ENCODE data around the gene INSYN2B.
"Not testable (repeated sequence)": the region's sequence is repeated elsewhere in the genome, so short reads cannot be mapped to it uniquely, and the experiment has no call there.

Gene INSYN2B

GRCh38 chr5:169954786-169955185, 25.5 kb downstream of the INSYN2B start:
- POLR2A ChIA-PET: no interaction called here
- no peak for DNase-seq (ENCODE audit: extremely low spot score)
- CTCF ChIA-PET: no interaction called here
- TF ChIP-seq HDGF (IDR thresholded peaks at IDR 0.05; ENCODE audit: borderline replicate concordance) (no peak), TARDBP (IDR thresholded peaks at IDR 0.05) (no peak), BHLHE40 (IDR thresholded peaks at IDR 0.05; ENCODE audit: borderline replicate concordance) (no peak), SP1 (IDR thresholded peaks at IDR 0.05) (no peak), FOXK2 (IDR thresholded peaks at IDR 0.05) (no peak), L3MBTL2 (conservative IDR thresholded peaks at IDR 0.05) (no peak), LEF1 (IDR thresholded peaks at IDR 0.05; ENCODE audit: borderline replicate concordance) (no peak), ZNF384 (IDR thresholded peaks at IDR 0.05) (no peak), ELF4 (IDR thresholded peaks at IDR 0.05) (no peak), SUZ12 (IDR thresholded peaks at IDR 0.05) (no peak), FOXA1 (IDR thresholded peaks at IDR 0.05) (no peak), CTBP1 (IDR thresholded peaks at IDR 0.05; ENCODE audit: borderline replicate concordance) (no peak), FOXM1 (IDR thresholded peaks at IDR 0.05; ENCODE audit: borderline replicate concordance) (no peak), ARNT (IDR thresholded peaks at IDR 0.05) (no peak), NFRKB (IDR thresholded peaks at IDR 0.05) (no peak), PKNOX1 (IDR thresholded peaks at IDR 0.05) (no peak)

- CTCF ChIA-PET; DNase-seq (ENCODE audit: extremely low spot score); POLR2A ChIA-PET: not testable (repeated sequence)
These were observed 27.1 kb downstream of the INSYN2B start for GRCh38 chr5:169953196-169953595.

- DNase-seq (ENCODE audit: extremely low spot score): no peak
- ChIA-PET CTCF (no interaction called here), POLR2A (no interaction called here)
- TF ChIP-seq L3MBTL2 (conservative IDR thresholded peaks at IDR 0.05) (no peak), SP1 (IDR thresholded peaks at IDR 0.05) (no peak), FOXK2 (IDR thresholded peaks at IDR 0.05) (no peak), LEF1 (IDR thresholded peaks at IDR 0.05; ENCODE audit: borderline replicate concordance) (no peak), FOXA1 (IDR thresholded peaks at IDR 0.05) (no peak), TARDBP (IDR thresholded peaks at IDR 0.05) (no peak), PKNOX1 (IDR thresholded peaks at IDR 0.05) (no peak), ELF4 (IDR thresholded peaks at IDR 0.05) (no peak), ARNT (IDR thresholded peaks at IDR 0.05) (no peak), SUZ12 (IDR thresholded peaks at IDR 0.05) (no peak), FOXM1 (IDR thresholded peaks at IDR 0.05; ENCODE audit: borderline replicate concordance) (no peak), NFRKB (IDR thresholded peaks at IDR 0.05) (no peak), HDGF (IDR thresholded peaks at IDR 0.05; ENCODE audit: borderline replicate concordance) (no peak)
These were observed 30.0 kb downstream of the INSYN2B start for GRCh38 chr5:169950333-169950732.

- DNase-seq (ENCODE audit: extremely low spot score): no peak
- ChIA-PET POLR2A (no interaction called here), CTCF (no interaction called here)
- no peak for TF ChIP-seq CTBP1 (IDR thresholded peaks at IDR 0.05; ENCODE audit: borderline replicate concordance)
- TF ChIP-seq LEF1 (IDR thresholded peaks at IDR 0.05; ENCODE audit: borderline replicate concordance): no peak
- no peak for TF ChIP-seq HDGF (IDR thresholded peaks at IDR 0.05; ENCODE audit: borderline replicate concordance)
- TF ChIP-seq TARDBP (IDR thresholded peaks at IDR 0.05): no peak
- no peak for TF ChIP-seq L3MBTL2 (conservative IDR thresholded peaks at IDR 0.05)
- no peak for TF ChIP-seq ELF4 (IDR thresholded peaks at IDR 0.05)
- TF ChIP-seq ARNT (IDR thresholded peaks at IDR 0.05): no peak
- TF ChIP-seq FOXA1 (IDR thresholded peaks at IDR 0.05): no peak
- TF ChIP-seq FOXK2 (IDR thresholded peaks at IDR 0.05): no peak
- TF ChIP-seq ZNF384 (IDR thresholded peaks at IDR 0.05): no peak
- no peak for TF ChIP-seq SUZ12 (IDR thresholded peaks at IDR 0.05)
- no peak for TF ChIP-seq NFRKB (IDR thresholded peaks at IDR 0.05)
- TF ChIP-seq SP1 (IDR thresholded peaks at IDR 0.05): no peak
- no peak for TF ChIP-seq PKNOX1 (IDR thresholded peaks at IDR 0.05)
- TF ChIP-seq FOXM1 (IDR thresholded peaks at IDR 0.05; ENCODE audit: borderline replicate concordance): no peak
- TF ChIP-seq BHLHE40 (IDR thresholded peaks at IDR 0.05; ENCODE audit: borderline replicate concordance): no peak
These were observed 33.5 kb downstream of the INSYN2B start for GRCh38 chr5:169946743-169947295.

GRCh38 chr5:169945831-169946261, 34.4 kb downstream of the INSYN2B start:
- POLR2A ChIA-PET: no interaction called here
- CTCF ChIA-PET: no interaction called here
- no peak for DNase-seq (ENCODE audit: extremely low spot score)
- TF ChIP-seq FOXA1 (IDR thresholded peaks at IDR 0.05) (no peak), TARDBP (IDR thresholded peaks at IDR 0.05) (no peak), LEF1 (IDR thresholded peaks at IDR 0.05; ENCODE audit: borderline replicate concordance) (no peak), ELF4 (IDR thresholded peaks at IDR 0.05) (no peak), BHLHE40 (IDR thresholded peaks at IDR 0.05; ENCODE audit: borderline replicate concordance) (no peak), SUZ12 (IDR thresholded peaks at IDR 0.05) (no peak)

- ChIA-PET POLR2A (no interaction called here), CTCF (no interaction called here)
- TF ChIP-seq FOXM1 (IDR thresholded peaks at IDR 0.05; ENCODE audit: borderline replicate concordance): no peak
- TF ChIP-seq FOXK2 (IDR thresholded peaks at IDR 0.05): no peak
- TF ChIP-seq ARNT (IDR thresholded peaks at IDR 0.05): no peak
- TF ChIP-seq LEF1 (IDR thresholded peaks at IDR 0.05; ENCODE audit: borderline replicate concordance): no peak
- TF ChIP-seq ELF4 (IDR thresholded peaks at IDR 0.05): no peak
- no peak for DNase-seq (ENCODE audit: extremely low spot score)
These were observed 35.2 kb downstream of the INSYN2B start for GRCh38 chr5:169944922-169945680.
